Lower leg skin (tissue), 3 donors: ENCODE measurements around the gene SLC25A26.

ENCODE experiments used
- POLR2A ChIP-seq, 2 donors: fragments of 450-650 bp; IDR thresholded peaks; one replicate each; pipeline ENCODE4 v1.6.1; 2016 to 2017; ENCODE audit warnings: antibody characterized with exemption in 2 of 2, mild to moderate bottlenecking in 1 of 2, moderate library complexity in 1 of 2
- TF ChIP-seq, protein P1 (sequence below), 3 donors: fragments of 450-650 bp; IDR thresholded peaks; one replicate each; pipeline ENCODE4 v1.5.1; 2016; ENCODE audit warnings: antibody characterized with exemption in 3 of 3, mild to moderate bottlenecking in 3 of 3, moderate library complexity in 2 of 3

DNA sequence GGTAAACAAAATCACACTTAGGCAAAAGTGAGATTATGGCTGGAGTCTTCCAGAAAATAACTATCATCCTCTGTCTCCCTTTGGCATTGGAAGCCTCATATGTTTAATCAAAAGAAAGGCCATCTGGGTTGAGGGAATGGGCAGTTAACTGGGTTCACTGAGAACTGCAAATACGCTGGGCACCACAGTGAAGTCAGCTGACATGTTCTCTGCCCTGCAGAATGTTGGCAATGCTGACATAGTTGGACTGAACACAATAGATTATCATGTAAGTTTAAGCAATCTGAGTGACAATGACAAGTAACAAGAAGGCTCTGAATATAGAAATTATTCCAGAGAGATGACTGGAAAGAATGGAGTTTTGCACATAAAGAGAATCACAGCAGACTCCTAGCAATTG, 43.8 kb upstream of the SLC25A26 start:
- TF ChIP-seq, protein P1, sequence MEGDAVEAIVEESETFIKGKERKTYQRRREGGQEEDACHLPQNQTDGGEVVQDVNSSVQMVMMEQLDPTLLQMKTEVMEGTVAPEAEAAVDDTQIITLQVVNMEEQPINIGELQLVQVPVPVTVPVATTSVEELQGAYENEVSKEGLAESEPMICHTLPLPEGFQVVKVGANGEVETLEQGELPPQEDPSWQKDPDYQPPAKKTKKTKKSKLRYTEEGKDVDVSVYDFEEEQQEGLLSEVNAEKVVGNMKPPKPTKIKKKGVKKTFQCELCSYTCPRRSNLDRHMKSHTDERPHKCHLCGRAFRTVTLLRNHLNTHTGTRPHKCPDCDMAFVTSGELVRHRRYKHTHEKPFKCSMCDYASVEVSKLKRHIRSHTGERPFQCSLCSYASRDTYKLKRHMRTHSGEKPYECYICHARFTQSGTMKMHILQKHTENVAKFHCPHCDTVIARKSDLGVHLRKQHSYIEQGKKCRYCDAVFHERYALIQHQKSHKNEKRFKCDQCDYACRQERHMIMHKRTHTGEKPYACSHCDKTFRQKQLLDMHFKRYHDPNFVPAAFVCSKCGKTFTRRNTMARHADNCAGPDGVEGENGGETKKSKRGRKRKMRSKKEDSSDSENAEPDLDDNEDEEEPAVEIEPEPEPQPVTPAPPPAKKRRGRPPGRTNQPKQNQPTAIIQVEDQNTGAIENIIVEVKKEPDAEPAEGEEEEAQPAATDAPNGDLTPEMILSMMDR (IDR thresholded peaks at IDR 0.05): no peak
- TF ChIP-seq POLR2A (IDR thresholded peaks at IDR 0.05): no peak
